ENCODE data around the gene QPCTL. TPM values are rescaled to one million over a fixed set of nuclear protein-coding genes. Genes with fewer than 3 reads are reported as not detected.
"Not testable (repeated sequence)": the region's sequence is repeated elsewhere in the genome, so short reads cannot be mapped to it uniquely, and the experiment has no call there.

The QPCTL gene
- total and polyA plus RNA-seq, 4 donors: 6.3 to 13.3 (median 9.4) TPM

- Histone ChIP-seq H3K36me3 (ENCODE audit: control insufficient read depth in 4 of 4, insufficient read depth in 4 of 4, low read length in 4 of 4) (peaks cover 0 to 8% (median 4%) of the 10 kb centered on the region in 4 donors), H3K9me3 (ENCODE audit: control insufficient read depth in 4 of 4, insufficient read depth in 3 of 4, low read length in 3 of 4) (no peaks in the 10 kb centered on the region), H3K4me1 (ENCODE audit: control insufficient read depth in 5 of 5, insufficient read depth in 5 of 5, low read length in 5 of 5) (peaks cover 0 to 15% (median 10%) of the 10 kb centered on the region in 5 donors), H3K27me3 (ENCODE audit: control insufficient read depth in 3 of 3, insufficient read depth in 3 of 3, low read length in 2 of 3) (no peaks in the 10 kb centered on the region), H3K4me3 (peak overlapping the region; percentile 3), H3K27ac (ENCODE audit: low read depth in 1 of 2, low read length in 1 of 2) (peak overlapping the region; percentile 91 to 92), H3K9ac (ENCODE audit: insufficient read depth in 1 of 2, low read length in 2 of 2) (peak overlapping the region; percentile 51 to 86)
- ATAC-seq (ENCODE audit: insufficient read depth, low FRiP score) (no peak), DNase-seq (no peak)
- no peak for TF ChIP-seq CTCF (IDR thresholded peaks at IDR 0.05; ENCODE audit: control extremely low read depth, extremely low read depth)
- 59 to 67% methylated on average over 12 of the region's 12 CpGs for WGBS, 2 donors
These were observed 25.7 kb downstream of the QPCTL start for GRCh38 chr19:45717983-45718650.

- not testable (repeated sequence) for ATAC-seq (ENCODE audit: insufficient read depth, low FRiP score); H3K27ac ChIP-seq (ENCODE audit: low read depth in 1 of 2, low read length in 1 of 2); H3K9me3 ChIP-seq (ENCODE audit: control insufficient read depth in 4 of 4, insufficient read depth in 3 of 4, low read length in 3 of 4); H3K9ac ChIP-seq (ENCODE audit: insufficient read depth in 1 of 2, low read length in 2 of 2); H3K4me3 ChIP-seq; H3K27me3 ChIP-seq (ENCODE audit: control insufficient read depth in 3 of 3, insufficient read depth in 3 of 3, low read length in 2 of 3); DNase-seq
- WGBS, 2 donors: 97 to 99% methylated on average over 11 of the region's 11 CpGs
- Histone ChIP-seq H3K36me3 (ENCODE audit: control insufficient read depth in 4 of 4, insufficient read depth in 4 of 4, low read length in 4 of 4) (peaks cover 0 to 12% (median 5%) of the 10 kb centered on the region in 4 donors), H3K4me1 (ENCODE audit: control insufficient read depth in 5 of 5, insufficient read depth in 5 of 5, low read length in 5 of 5) (peaks cover 0 to 15% (median 9%) of the 10 kb centered on the region in 5 donors)
These were observed 27.6 kb downstream of the QPCTL start for GRCh38 chr19:45720065-45720464.

GRCh38 chr19:45728683-45729082 lies 36.2 kb downstream of the QPCTL start:
- not testable (repeated sequence) for H3K36me3 ChIP-seq (ENCODE audit: control insufficient read depth in 4 of 4, insufficient read depth in 4 of 4, low read length in 4 of 4); H3K9ac ChIP-seq (ENCODE audit: insufficient read depth in 1 of 2, low read length in 2 of 2); H3K4me3 ChIP-seq; H3K9me3 ChIP-seq (ENCODE audit: control insufficient read depth in 4 of 4, insufficient read depth in 3 of 4, low read length in 3 of 4); DNase-seq; H3K27ac ChIP-seq (ENCODE audit: low read depth in 1 of 2, low read length in 1 of 2); ATAC-seq (ENCODE audit: insufficient read depth, low FRiP score); H3K27me3 ChIP-seq (ENCODE audit: control insufficient read depth in 3 of 3, insufficient read depth in 3 of 3, low read length in 2 of 3)
- peaks cover 0 to 11% (median 0%) of the 10 kb centered on the region in 5 donors for H3K4me1 ChIP-seq (ENCODE audit: control insufficient read depth in 5 of 5, insufficient read depth in 5 of 5, low read length in 5 of 5)
- 95 to 98% methylated on average over 18 of the region's 18 CpGs for WGBS, 2 donors

GRCh38 chr19:45729800-45730290 lies 37.4 kb downstream of the QPCTL start:
- peaks cover 0 to 11% (median 0%) of the 10 kb centered on the region in 5 donors for H3K4me1 ChIP-seq (ENCODE audit: control insufficient read depth in 5 of 5, insufficient read depth in 5 of 5, low read length in 5 of 5)
- peaks cover 0 to 3% (median 0%) of the 10 kb centered on the region in 4 donors for H3K36me3 ChIP-seq (ENCODE audit: control insufficient read depth in 4 of 4, insufficient read depth in 4 of 4, low read length in 4 of 4)
- TF ChIP-seq CTCF (IDR thresholded peaks at IDR 0.05; ENCODE audit: control extremely low read depth, extremely low read depth): no peak
- ATAC-seq (ENCODE audit: insufficient read depth, low FRiP score): no peak
- H3K27ac ChIP-seq (ENCODE audit: low read depth in 1 of 2, low read length in 1 of 2): peak overlapping the region; percentile 7 to 34
- no peaks in the 10 kb centered on the region for H3K27me3 ChIP-seq (ENCODE audit: control insufficient read depth in 3 of 3, insufficient read depth in 3 of 3, low read length in 2 of 3)
- peak overlapping the region; percentile 47 to 56 for H3K9ac ChIP-seq (ENCODE audit: insufficient read depth in 1 of 2, low read length in 2 of 2)
- no peaks in the 10 kb centered on the region for H3K9me3 ChIP-seq (ENCODE audit: control insufficient read depth in 4 of 4, insufficient read depth in 3 of 4, low read length in 3 of 4)
- WGBS, 2 donors: 7 to 15% methylated on average over 10 of the region's 10 CpGs
- peak in 2 of 3 donors; percentile 12 to 13 for DNase-seq
- H3K4me3 ChIP-seq: peak overlapping the region; percentile 81

All from lung (tissue), 12 donors.